ENCODE data around the gene MYZAP.

MYZAP gene

DNA sequence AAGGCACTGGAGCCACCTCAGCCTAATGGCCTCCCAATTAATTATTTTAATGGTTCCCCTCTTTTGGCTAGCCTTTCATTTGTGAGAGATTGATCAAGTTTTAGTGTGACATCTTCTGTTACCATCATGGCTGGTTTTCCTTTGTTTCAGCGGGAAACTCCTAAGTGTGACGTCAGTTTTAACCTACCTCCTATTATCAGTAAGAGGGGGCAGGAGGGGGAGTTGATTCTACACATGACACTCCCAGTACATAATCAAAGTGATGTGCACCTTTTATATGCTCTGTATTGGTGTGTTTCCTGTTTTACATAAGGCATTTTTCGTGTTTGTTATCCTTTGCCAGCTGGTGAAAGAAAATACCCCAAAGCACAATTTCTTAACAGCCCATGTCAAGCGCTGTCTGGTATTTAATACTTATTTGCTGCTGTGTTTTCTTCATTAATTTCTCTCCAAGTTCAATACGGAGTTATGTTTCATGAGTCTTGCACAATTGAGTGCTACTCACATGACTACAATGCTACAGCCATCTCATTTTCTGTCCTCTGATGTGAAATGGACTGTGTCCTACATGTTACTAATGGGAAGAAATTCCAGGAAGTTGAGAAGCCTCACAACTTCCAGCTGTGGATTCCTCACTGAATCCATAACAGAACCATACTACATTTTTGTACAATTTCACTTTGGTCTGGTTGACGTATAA is 62.6 kb downstream of the MYZAP start:
- H3K4me3 ChIP-seq (ENCODE audit: low read depth, low read length), result no peak overlapping the region
- no peak for TF ChIP-seq CTCF (conservative IDR thresholded peaks at IDR 0.05; ENCODE audit: low read depth, low read length)
- peak; percentile 31 for DNase-seq (ENCODE audit: low read depth)

- TF ChIP-seq CTCF (conservative IDR thresholded peaks at IDR 0.05; ENCODE audit: low read depth, low read length), result no peak
- DNase-seq (ENCODE audit: low read depth), result no peak
Observed at GRCh38 chr15:57655053-57655452, 63.3 kb downstream of the MYZAP start.

GRCh38 chr15:57655809-57656208 is 64.1 kb downstream of the MYZAP start:
- no peak for DNase-seq (ENCODE audit: low read depth)
- no peak overlapping the region for H3K4me3 ChIP-seq (ENCODE audit: low read depth, low read length)
- TF ChIP-seq CTCF (conservative IDR thresholded peaks at IDR 0.05; ENCODE audit: low read depth, low read length), result peak; percentile 20

More at GRCh38 chr15:57655053-57655452, 63.3 kb downstream of the MYZAP start:
- no peak overlapping the region for H3K4me3 ChIP-seq (ENCODE audit: low read depth, low read length)

GRCh38 chr15:57656434-57656833 is 64.7 kb downstream of the MYZAP start:
- no peak for DNase-seq (ENCODE audit: low read depth)
- no peak overlapping the region for H3K4me3 ChIP-seq (ENCODE audit: low read depth, low read length)
- TF ChIP-seq CTCF (conservative IDR thresholded peaks at IDR 0.05; ENCODE audit: low read depth, low read length), result no peak

DNA sequence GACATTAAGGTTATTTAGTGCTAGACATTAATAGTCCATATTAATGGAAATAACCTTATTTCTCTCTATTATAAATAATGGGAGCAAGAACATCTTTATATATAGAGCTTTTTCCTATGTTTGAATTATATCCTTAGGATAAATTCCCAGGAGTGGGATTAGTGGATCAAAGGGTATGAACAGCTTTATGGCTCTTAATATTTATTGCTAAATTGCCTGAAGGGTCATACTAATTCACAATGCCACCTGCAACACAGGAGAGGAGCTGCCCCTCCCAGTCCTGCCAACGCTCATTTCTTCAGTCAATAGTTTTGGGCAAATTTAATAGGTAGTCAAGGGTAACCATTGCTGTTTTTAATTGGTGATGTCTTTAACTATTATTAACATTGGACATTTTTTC is 65.9 kb downstream of the MYZAP start:
- DNase-seq (ENCODE audit: low read depth), result no peak
- TF ChIP-seq CTCF (conservative IDR thresholded peaks at IDR 0.05; ENCODE audit: low read depth, low read length), result no peak
- H3K4me3 ChIP-seq (ENCODE audit: low read depth, low read length), result no peak overlapping the region

DNA sequence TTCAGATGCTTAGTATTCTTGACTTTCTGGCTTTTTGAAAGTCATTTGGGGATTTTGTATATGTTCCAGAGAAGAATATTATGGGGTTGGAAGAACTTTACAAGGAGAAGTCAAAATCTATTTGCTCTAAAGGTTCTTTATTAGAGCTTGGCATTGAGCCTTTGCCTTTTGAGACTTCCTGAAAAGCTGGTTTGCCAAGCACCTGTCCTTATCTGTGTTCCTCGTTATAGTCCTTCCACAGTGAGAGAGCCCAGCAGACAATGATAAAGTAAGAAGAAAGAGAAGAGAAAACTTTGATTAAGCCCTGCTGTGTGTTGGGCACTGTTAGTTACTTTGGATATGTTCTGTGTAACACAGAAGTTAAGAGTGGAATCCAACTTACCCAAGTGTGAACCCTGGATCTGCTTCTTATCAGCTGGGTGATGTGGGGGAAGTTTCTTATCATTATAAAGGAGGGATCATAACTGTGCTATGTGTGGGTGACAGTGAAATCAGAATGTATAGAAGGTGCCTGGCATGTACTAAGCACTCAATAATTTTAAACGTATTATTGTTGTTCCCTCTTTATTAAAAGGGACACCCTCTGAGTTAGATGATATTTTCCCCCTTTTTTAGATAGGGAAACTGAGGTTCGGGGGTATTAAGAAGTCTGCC is 70.5 kb downstream of the MYZAP start:
- H3K4me3 ChIP-seq (ENCODE audit: low read depth, low read length), result no peak overlapping the region
- TF ChIP-seq CTCF (conservative IDR thresholded peaks at IDR 0.05; ENCODE audit: low read depth, low read length), result no peak
- DNase-seq (ENCODE audit: low read depth), result no peak

DNA sequence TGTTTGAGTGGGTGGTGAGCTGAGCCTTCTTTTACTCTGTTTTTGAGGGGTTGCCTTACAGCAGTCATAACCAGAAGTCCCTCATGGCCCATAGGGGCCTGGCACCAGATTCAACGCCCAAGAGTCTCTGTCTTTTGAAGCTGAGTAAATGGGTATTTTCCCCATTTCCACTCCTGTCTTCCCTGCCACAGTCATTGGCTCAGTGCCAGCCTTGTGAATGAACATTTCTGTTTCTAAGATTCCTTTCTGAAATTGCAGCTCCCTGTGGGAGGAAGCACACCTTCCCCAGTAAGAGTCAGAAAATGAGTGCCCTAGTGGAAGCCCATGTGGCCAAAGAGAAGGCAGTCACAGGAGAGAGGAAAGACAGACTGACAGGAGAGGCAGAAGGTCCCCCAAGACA is 71.1 kb downstream of the MYZAP start:
- no peak for TF ChIP-seq CTCF (conservative IDR thresholded peaks at IDR 0.05; ENCODE audit: low read depth, low read length)
- no peak overlapping the region for H3K4me3 ChIP-seq (ENCODE audit: low read depth, low read length)
- no peak for DNase-seq (ENCODE audit: low read depth)
